SKM-1 (cell line): Measurements from ENCODE around the gene TOR1A.

Source experiments
- DNase-seq: peaks from one replicate; lab custom pipeline; 2025; ENCODE audit not compliant: unreplicated experiment; lab: John Stamatoyannopoulos, UW

Gene TOR1A, protein sequence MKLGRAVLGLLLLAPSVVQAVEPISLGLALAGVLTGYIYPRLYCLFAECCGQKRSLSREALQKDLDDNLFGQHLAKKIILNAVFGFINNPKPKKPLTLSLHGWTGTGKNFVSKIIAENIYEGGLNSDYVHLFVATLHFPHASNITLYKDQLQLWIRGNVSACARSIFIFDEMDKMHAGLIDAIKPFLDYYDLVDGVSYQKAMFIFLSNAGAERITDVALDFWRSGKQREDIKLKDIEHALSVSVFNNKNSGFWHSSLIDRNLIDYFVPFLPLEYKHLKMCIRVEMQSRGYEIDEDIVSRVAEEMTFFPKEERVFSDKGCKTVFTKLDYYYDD

GRCh38 chr9:129823935-129824601 lies at the start of gene TOR1A:
TOR1A (minus strand) TSS chr9:129824136; CDS start chr9:129824085, 51 bp downstream.
- DNase-seq: peak; percentile 90

- no peak for DNase-seq
Observed at GRCh38 chr9:129871046-129871445, 47.1 kb upstream of the TOR1A start.

DNA sequence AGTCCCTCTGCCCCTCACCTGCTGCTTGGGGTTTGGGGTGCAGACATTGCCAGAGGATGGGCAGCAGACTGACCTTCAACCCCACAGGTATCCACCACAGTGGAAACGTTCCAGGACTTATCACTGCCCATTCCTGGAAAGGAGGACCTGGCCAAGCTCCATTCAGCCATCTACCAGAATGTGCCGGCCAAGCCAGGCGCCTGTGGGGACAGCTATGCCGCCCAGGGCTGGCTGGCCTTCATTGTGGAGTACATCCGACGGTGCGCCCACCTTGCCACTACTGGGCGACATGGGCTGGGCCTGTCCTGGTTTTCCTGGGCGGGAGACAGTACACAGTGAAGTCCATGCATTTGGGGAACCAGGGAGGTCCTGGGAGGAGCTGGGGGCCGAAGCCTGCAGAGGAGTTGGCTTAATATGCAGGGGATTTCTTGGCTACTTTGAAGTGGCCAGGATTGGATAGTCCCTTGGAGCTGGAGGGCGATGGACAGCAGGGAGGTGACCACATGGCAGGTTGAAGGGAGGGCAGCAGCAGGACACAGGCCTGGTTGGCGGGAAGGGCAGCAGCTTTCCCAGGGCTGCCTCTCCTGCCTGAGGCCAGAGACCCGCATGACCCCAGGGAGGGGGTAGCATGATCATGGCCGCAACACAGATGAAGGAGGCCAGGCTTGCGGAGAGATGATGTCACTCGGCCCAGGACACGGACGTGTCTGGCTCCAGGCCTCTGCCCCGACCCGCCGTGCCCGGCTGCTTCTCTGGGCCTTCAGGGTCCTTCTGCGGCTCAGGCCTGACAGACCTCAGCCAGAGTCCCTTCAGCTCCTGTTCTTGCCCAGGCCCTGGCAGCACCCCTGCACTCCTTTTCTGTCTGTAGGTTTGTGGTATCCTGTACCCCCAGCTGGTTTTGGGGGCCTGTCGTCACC lies 45.9 kb upstream of the TOR1A start:
- DNase-seq: no peak

- no peak for DNase-seq
Observed at GRCh38 chr9:129868872-129869486, 45.0 kb upstream of the TOR1A start.

DNA sequence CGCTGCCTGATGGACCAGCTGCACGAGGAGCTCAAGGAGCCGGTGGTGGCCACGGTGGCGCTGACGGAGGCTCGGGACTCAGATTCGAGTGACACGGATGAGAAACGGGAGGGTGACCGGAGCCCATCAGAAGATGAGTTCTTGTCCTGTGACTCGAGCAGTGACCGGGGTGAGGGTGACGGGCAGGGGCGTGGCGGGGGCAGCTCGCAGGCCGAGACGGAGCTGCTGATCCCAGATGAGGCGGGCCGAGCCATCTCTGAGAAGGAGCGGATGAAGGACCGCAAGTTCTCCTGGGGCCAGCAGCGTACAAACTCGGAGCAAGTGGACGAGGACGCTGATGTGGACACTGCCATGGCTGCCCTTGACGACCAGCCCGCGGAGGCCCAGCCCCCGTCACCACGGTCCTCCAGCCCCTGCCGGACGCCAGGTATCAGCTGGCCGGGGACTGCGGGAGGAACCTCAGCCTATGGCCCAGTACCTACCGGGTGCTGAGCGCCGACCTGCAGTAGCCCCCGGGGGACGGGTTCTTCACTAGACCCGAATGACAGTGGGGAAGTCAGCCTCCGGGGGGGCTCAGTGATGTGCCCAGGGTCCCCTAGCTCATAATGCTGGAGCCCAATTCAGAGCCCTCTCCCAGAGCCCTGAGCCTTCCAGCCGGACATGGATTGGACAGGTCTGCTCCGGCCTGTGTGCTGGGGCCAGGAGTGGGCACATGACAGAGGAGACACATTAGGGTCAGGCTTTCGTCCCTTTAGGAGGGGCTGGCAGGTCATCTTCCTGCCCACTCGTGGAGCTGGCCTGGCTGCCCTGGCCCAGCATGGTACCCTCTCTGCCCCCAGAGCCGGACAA lies 44.3 kb upstream of the TOR1A start:
- DNase-seq: no peak

DNA sequence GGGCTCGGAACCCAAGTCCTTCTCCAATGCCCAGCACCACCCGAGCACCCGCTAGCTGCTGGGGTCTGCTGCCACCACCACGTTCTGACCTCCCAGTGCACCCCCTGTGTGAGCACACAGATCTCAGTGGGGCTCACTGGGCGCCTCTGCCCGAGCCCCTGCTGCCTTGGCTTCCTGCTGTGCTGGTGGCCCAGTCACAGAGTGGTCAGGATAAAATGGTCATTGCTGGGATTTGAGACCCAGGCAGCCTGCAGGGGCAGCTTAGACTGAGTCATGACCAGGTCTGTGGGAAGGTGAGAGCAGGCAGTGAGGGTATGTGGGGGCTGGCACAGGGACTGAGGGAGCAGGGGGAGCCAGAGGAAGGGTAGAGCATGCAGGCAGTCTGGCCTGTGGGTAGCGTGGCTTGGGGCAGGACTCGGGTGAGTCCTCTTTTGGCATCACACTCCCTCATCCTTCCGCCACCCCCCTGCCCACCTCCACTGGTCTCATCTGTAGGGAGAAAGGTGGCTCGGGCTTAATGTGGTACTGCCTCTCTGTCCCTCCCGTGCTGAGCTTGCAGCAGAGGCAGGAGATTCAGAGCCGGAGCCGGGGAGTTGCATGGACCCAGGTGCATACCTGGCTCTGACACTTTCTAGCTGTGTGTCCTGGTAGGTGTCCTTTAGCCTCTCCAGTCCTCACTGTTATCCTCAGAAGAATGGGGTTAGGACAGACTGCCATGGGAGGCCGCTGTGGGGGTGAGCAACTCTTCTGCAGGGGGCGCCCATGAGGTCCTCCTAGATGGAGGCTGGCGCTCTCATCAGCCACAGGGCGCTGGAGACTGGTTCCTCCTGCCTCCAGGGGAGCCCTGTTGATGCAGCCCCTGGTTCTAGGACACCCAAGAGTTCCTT lies 43.4 kb upstream of the TOR1A start:
- DNase-seq: no peak

- DNase-seq: no peak
Observed at GRCh38 chr9:129866394-129867135, 42.6 kb upstream of the TOR1A start.

DNA sequence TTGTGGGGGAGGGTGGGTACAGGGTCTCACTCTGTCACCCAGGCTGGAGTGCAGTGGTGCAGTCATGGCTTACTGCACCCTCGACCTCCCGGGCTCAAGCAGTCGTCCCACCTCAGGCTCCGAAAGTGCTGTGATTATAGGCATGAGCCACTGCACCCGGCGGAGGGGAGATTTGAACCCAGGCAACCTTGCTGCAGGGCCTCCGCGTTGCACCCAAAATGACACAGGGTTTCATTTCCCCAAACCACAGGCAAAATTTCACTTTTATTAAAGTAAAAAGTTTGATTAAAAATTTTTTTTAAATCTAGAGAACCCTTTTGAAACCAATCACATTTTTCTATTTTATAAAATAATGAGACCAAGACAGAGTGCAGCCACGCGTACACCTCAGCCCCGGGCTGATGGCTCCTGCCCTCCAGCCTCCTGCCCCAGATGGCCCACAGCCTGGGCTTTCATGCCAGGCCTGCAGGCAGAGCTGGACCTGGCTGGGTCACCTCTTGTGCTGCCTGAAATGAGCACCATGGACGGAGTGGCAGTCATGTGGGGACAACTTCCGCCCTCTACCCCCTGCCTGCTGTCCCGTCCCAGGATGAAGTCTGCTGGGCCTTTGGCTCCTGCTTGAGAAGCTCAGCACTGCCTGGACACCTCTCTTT lies 41.9 kb upstream of the TOR1A start:
- DNase-seq: no peak

DNA sequence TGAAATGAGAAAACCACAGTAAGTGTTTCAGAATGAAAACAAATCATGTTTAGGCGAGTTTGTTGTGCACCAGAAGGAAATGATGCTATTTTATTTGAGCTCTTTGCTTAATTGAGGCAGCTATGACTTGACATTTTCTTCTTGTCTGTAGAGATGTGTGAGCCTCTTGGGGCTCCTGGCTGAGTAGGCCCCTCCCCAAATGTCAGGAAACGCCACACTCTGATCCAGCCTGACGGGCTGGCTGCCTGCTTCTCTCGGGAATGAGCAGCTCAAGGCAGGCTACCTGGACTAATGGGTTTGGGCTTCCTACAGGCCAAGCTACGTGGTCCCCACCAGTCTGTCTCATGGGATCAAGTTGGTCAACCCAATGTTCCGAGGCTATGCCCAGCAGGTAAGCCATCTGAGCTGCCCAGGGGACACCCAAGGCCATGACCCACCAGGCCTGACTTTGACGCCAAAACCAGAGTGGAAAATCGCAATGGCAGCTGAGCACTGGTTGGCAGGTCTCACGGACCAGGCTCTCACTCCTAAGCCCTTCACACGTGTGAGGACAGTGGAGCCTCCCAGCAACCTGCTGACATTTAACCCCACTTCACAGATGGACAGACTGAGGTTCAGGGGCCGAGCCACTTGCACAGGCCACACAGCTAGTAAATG lies 41.2 kb upstream of the TOR1A start:
- no peak for DNase-seq

- peak; percentile 88 for DNase-seq
Observed at GRCh38 chr9:129863059-129863690, 39.2 kb upstream of the TOR1A start.

DNA sequence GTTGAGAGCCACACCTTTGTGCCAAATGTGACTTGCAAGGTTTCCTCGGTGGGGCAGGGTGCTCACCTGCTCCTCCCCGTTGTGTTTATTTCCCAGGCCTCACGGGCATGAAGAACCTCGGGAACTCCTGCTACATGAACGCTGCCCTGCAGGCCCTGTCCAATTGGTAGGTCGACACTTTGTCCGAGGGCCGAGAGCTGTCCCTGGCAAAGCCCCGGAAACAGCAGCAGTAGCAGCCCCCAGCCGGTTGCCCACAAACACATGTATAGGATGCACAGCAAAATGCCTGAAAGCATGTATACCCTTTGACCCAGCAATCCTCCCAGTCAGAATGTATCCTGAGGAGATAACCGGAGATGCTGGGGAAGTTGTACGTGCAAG lies 37.5 kb upstream of the TOR1A start:
- no peak for DNase-seq

DNA sequence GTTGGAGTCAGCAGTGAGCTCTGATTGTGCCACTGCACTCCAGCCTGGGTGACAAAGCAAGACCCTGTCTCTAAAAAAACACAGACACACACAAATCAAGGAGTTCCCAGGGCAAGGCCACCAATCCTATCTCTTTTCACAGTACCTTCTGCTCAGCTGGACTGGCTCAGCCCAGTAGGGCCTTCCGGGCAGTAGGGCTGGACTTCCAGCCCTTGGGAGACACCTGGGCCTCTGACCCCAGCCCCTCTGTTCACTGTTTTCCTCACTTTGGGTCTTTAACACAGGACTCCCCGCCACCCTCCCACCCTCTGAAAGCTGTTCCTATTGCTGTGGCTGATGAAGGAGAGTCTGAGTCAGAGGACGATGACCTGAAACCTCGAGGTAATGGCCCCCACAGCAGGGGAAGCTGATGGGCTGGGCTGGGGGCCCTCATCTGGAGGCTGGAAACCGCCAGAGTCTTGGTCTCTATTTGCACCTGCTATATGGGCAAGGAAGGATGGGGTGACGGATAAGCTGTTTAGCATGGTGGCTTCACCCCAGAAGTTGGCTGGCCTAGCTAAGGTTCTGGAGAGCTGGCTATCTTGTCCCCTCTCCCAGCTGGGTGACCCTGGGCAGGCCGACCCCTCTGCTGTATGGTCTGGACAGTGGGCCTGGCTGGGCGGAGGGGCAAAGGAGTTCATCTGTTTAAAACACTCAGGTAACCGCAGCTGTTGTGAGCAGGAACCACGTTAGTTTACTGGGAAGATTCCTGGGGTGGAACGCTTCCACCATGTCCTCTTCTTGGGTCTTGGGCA lies 36.9 kb upstream of the TOR1A start:
- DNase-seq: no peak

DNA sequence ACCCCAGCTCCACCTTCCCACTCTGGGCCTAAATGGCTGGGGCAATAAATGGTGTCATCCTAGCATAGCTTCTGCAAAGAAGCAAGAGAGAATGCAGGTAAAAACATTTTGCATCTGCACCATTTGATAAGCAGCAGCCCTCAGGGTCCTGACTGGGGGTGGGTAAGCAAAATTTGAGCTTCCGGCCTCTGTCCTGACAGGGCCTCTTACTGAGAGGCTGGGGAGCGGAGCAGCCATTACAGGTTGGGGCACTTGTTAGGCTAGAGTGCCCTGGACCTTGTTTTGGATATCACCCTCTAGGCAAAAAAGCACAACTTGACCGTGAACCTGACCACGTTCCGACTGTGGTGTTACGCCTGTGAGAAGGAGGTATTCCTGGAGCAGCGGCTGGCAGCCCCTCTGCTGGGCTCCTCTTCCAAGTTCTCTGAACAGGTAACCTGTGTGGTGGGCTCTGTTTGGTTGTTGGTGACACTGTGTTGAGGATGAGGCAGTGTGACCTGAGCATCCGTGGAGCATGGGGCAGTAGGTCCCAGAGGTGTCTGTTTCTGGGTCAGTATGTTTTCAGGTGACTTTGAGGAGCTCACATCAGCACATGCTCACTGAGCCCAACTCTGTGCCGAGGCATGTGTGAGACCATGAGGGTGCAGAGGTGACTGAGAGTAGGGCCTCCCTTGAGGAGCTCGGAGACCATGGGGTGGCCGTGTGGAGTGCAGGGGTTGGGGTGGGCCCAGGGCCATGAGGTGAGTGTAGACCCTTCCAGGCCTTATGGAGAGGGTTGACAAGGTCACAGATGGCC lies 34.4 kb upstream of the TOR1A start:
- DNase-seq: no peak

- DNase-seq: no peak
Observed at GRCh38 chr9:129857207-129857606, 33.3 kb upstream of the TOR1A start.

DNA sequence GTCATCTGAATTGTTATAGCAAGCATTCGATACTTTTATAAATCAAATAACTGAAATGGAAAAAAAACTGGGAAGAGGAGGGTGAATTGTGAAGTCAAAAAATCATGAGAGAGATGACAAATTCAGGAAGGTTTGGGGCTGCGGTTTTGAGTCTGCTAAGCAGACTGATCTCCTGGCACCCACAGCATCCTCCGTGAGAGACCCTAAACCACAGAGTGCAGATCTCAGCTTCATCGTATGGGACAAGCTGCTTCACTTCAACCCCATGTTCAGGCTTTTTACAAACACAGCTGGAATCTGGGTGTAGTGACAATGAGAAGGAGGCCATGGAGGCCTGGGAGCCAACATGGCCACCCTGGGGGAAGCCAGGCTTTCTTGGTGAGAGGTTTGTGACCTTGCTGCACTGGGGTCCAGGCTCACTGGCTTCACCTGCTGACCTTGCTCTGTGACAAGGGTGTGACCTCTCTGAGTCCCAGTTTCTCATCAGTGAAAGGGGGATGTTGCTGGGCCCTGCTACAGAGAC lies 30.7 kb upstream of the TOR1A start:
- no peak for DNase-seq
